ENCODE results near the gene SYNGR2. TPM values are rescaled to one million over a fixed set of nuclear protein-coding genes. Genes with fewer than 3 reads are reported as not detected.

The SYNGR2 gene
- polyA plus RNA-seq, 3 donors, result 270 to 402 (median 350) TPM

GRCh38 chr17:78121801-78122215 lies 46.6 kb upstream of the SYNGR2 start:
- H3K36me3 ChIP-seq (replicated peaks in 1 of 2; ENCODE audit: control insufficient read depth in 1 of 2, insufficient read depth in 2 of 2, low read length in 2 of 2), result peaks cover 63 to 75% of the 10 kb centered on the region in 2 donors

DNA sequence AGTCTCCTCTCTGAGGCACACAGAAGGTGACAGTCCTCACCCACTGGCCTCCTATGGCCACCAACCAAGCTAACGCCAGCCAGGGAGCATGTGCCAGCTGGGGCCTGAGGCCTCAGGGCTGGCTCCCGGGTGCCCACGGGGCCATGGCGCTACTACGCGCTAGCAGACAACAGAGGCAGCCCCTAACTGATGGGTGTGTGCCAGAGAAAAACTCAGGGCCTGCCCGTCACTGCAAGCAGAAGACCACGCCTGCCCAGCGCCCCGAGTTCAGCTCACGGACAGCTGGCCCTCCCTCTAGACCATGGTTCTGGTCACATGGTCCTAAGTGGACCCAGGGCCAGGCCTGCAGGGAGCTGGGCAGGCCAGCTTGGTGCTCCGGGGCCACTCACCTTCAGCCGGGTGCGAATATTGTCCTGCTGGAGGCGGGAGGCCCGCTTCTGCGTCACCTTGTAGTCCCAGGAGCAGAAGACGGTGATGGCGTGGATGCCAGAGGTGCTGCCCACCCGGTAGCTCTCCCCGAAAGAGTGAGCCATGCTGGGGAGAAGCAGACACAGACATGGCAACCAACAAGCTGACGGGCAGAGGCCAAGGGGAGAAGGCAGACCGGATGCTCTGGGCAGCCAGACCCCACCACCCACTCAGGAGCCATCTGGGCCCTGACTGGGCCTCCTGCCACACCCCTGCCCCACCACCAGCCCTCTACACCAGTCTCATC lies 46.0 kb upstream of the SYNGR2 start:
- Histone ChIP-seq H3K4me2 (replicated peaks; ENCODE audit: extremely low read depth, low read length, poor library complexity, severe bottlenecking) (peak overlapping the region; percentile 17), H3K9me3 (replicated peaks in 1 of 2; ENCODE audit: control insufficient read depth in 1 of 2, insufficient read depth in 1 of 2, low read length in 2 of 2) (no peaks in the 10 kb centered on the region), H3K27ac (ENCODE audit: low read depth in 1 of 2, low read length in 2 of 2) (no peak overlapping the region), H3K9ac (ENCODE audit: insufficient read depth, low read length, poor library complexity, severe bottlenecking) (no peak overlapping the region), H3K4me3 (replicated peaks in 1 of 3; ENCODE audit: low read depth in 2 of 3, low read length in 3 of 3) (no peak overlapping the region), H3K27me3 (ENCODE audit: control insufficient read depth in 2 of 2, insufficient read depth in 2 of 2, low read length in 2 of 2) (no peaks in the 10 kb centered on the region), H3K79me2 (ENCODE audit: insufficient read depth, low read length) (peaks cover 55% of the 10 kb centered on the region), H4K20me1 (ENCODE audit: insufficient read depth, low read length) (peaks cover 97% of the 10 kb centered on the region), H2AFZ (ENCODE audit: insufficient read depth, low read depth, low read length, poor library complexity, severe bottlenecking) (no peak overlapping the region), H3K36me3 (replicated peaks in 1 of 2; ENCODE audit: control insufficient read depth in 1 of 2, insufficient read depth in 2 of 2, low read length in 2 of 2) (peaks cover 58 to 70% of the 10 kb centered on the region in 2 donors), H3K4me1 (ENCODE audit: control insufficient read depth in 1 of 2, insufficient read depth in 2 of 2, low read length in 2 of 2) (peaks cover 63 to 73% of the 10 kb centered on the region in 2 donors)
- Mint-ChIP-seq H3K27ac (no peak overlapping the region), H3K36me3 (peaks cover 47 to 71% of the 10 kb centered on the region in 2 donors), H3K9me3 (peaks cover 0 to 5% (median 0%) of the 10 kb centered on the region in 7 donors), H3K4me3 (peak overlapping the region in 1 of 2 donors; percentile 59), H3K4me1 (peaks cover 66% of the 10 kb centered on the region), H3K27me3 (ENCODE audit: low read depth in 3 of 3) (peaks cover 0 to 6% (median 0%) of the 10 kb centered on the region in 3 donors)
- intact Hi-C loops (cut with micrococcal nuclease), result no loop called here
- TF ChIP-seq, protein P1, sequence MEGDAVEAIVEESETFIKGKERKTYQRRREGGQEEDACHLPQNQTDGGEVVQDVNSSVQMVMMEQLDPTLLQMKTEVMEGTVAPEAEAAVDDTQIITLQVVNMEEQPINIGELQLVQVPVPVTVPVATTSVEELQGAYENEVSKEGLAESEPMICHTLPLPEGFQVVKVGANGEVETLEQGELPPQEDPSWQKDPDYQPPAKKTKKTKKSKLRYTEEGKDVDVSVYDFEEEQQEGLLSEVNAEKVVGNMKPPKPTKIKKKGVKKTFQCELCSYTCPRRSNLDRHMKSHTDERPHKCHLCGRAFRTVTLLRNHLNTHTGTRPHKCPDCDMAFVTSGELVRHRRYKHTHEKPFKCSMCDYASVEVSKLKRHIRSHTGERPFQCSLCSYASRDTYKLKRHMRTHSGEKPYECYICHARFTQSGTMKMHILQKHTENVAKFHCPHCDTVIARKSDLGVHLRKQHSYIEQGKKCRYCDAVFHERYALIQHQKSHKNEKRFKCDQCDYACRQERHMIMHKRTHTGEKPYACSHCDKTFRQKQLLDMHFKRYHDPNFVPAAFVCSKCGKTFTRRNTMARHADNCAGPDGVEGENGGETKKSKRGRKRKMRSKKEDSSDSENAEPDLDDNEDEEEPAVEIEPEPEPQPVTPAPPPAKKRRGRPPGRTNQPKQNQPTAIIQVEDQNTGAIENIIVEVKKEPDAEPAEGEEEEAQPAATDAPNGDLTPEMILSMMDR (IDR thresholded peaks at IDR 0.05), result no peak
- no peak for DNase-seq
- WGBS (ENCODE audit: insufficient coverage), result 79% methylated on average over 22 of the region's 23 CpGs

More at GRCh38 chr17:78121801-78122215, 46.6 kb upstream of the SYNGR2 start:
- intact Hi-C loops (cut with micrococcal nuclease), result no loop called here
- H3K4me1 Mint-ChIP-seq, result peaks cover 60% of the 10 kb centered on the region
- no peak overlapping the region for H3K4me3 ChIP-seq (replicated peaks in 1 of 3; ENCODE audit: low read depth in 2 of 3, low read length in 3 of 3)
- H3K9me3 Mint-ChIP-seq, result peaks cover 0 to 5% (median 0%) of the 10 kb centered on the region in 7 donors
- peak overlapping the region; percentile 64 to 71 for H3K4me3 Mint-ChIP-seq
- H3K4me1 ChIP-seq (ENCODE audit: control insufficient read depth in 1 of 2, insufficient read depth in 2 of 2, low read length in 2 of 2), result peaks cover 58 to 68% of the 10 kb centered on the region in 2 donors
- H3K9me3 ChIP-seq (replicated peaks in 1 of 2; ENCODE audit: control insufficient read depth in 1 of 2, insufficient read depth in 1 of 2, low read length in 2 of 2), result no peaks in the 10 kb centered on the region
- H3K9ac ChIP-seq (ENCODE audit: insufficient read depth, low read length, poor library complexity, severe bottlenecking), result no peak overlapping the region
- H2AFZ ChIP-seq (ENCODE audit: insufficient read depth, low read depth, low read length, poor library complexity, severe bottlenecking), result no peak overlapping the region
- no peak for DNase-seq
- peaks cover 49 to 75% of the 10 kb centered on the region in 2 donors for H3K36me3 Mint-ChIP-seq
- peaks cover 97% of the 10 kb centered on the region for H4K20me1 ChIP-seq (ENCODE audit: insufficient read depth, low read length)
- peak overlapping the region; percentile 17 for H3K4me2 ChIP-seq (replicated peaks; ENCODE audit: extremely low read depth, low read length, poor library complexity, severe bottlenecking)
- WGBS (ENCODE audit: insufficient coverage), result 64% methylated on average over 9 of the region's 11 CpGs
- TF ChIP-seq, protein P1 (IDR thresholded peaks at IDR 0.05), result no peak
- peaks cover 0 to 6% (median 0%) of the 10 kb centered on the region in 3 donors for H3K27me3 Mint-ChIP-seq (ENCODE audit: low read depth in 3 of 3)
- peak overlapping the region in 2 of 7 donors; percentile 40 to 50 for H3K27ac Mint-ChIP-seq
- H3K27me3 ChIP-seq (ENCODE audit: control insufficient read depth in 2 of 2, insufficient read depth in 2 of 2, low read length in 2 of 2), result no peaks in the 10 kb centered on the region
- peaks cover 50% of the 10 kb centered on the region for H3K79me2 ChIP-seq (ENCODE audit: insufficient read depth, low read length)
- no peak overlapping the region for H3K27ac ChIP-seq (ENCODE audit: low read depth in 1 of 2, low read length in 2 of 2)

Measured in CD14-positive monocyte (primary cell).